ENCODE data around the gene PROC.

PROC gene

GRCh38 chr2:127456960-127457359, 38.7 kb downstream of the PROC start:
- no peak for DNase-seq (ENCODE audit: low spot score)

DNA sequence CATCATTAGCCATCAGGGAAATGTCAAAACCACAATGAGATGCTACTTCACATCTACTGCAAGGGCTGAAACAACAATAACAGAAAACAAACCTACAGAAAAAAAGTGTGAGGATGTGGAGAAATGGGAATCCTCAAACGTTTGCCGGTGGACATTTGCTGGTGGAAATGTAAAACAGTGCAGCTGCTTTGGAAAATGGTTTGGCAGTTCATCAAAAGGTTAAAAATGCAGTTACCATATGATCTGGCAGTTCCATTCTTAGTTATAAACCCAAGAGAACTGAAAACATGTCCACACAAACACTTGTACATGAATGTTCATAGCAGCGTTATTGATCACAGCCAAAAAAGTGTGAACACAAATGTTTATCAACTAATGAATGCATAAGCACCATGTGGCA, 44.2 kb downstream of the PROC start:
- no peak for DNase-seq (ENCODE audit: low spot score)

GRCh38 chr2:127463155-127463991, 45.1 kb downstream of the PROC start:
- no peak for DNase-seq (ENCODE audit: low spot score)

GRCh38 chr2:127464470-127465257, 46.4 kb downstream of the PROC start:
- no peak for DNase-seq (ENCODE audit: low spot score)

DNA sequence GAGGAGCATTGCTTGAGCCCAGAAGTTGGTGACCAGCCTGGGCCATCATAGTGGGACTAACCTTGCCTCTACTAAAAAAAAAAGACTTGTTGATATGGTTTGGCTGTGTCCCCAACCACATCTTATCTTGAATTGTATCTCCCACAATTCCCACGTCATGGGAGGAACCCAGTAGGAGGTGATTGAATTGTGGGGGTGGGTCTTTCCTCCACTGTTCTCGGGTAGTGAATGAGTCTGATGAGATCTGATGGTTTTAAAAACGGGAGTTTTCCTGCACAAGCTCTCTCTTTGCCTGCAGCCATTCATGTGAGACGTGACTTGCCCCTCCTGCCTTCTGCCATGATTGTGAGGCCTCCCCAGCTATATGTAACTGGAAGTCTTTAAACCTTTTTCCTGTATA, 47.0 kb downstream of the PROC start:
- no peak for DNase-seq (ENCODE audit: low spot score)

- no peak for DNase-seq (ENCODE audit: low spot score)
Measured at GRCh38 chr2:127469051-127469450, 50.8 kb downstream of the PROC start.

- no peak for DNase-seq (ENCODE audit: low spot score)
Measured at GRCh38 chr2:127469974-127470373, 51.7 kb downstream of the PROC start.

- no peak for DNase-seq (ENCODE audit: low spot score)
Measured at GRCh38 chr2:127471286-127471988, 53.2 kb downstream of the PROC start.

DNA sequence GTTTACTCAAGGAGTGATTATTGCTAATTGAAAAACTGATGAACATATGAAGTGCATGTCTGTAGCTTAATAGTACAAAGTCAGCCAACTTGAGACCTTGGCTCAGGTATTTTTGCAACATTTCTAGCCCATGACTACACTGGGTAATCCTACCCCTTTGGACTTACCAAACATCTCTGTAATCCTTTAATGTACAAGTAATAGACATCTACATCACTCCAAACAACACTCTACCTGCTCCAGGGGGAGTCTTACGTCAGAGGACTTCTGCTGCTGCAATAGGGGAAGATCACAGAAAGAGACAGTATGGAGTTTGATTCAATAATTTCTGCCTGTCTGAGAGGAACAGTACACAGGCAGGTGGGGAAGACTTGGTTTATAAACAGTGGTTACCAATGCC, 54.0 kb downstream of the PROC start:
- no peak for DNase-seq (ENCODE audit: low spot score)

GRCh38 chr2:127475788-127476187, 57.6 kb downstream of the PROC start:
- DNase-seq (ENCODE audit: low spot score): no peak
